ENCODE results near the gene CBR4. TPM values are rescaled to one million over a fixed set of nuclear protein-coding genes. Genes with fewer than 3 reads are reported as not detected.

CBR4 gene
- total RNA-seq, 2 donors from 2014 or later: 9.9 to 18.9 TPM

DNA sequence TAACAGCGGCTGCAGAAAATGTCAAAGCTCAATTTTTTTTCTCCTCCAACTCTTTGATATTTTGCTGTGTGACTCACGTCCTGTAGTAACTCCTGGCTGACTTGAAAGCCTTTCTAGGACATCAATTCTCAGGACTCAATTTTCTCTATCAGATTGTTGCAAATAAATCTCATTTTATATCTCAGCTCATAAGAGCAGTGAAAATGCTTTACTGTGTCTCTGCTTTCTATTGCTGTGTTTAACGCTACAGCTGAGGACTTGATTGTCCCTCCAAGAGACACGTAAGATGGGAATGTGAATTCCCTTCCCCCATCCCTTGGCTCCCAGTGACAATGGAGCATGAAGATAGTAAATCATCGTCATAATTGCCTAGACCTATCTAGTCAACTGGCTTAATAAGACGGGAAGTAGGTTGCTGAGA is 20.5 kb upstream of the CBR4 start:
- Histone ChIP-seq H3K4me1 (no peaks in the 10 kb centered on the region), H3K27ac (no peak overlapping the region), H3K27me3 (no peaks in the 10 kb centered on the region), H3K36me3 (no peaks in the 10 kb centered on the region), H3K9me3 (no peaks in the 10 kb centered on the region), H3K4me3 (no peak overlapping the region)
- TF ChIP-seq CTCF (IDR thresholded peaks at IDR 0.05): no peak
- DNase-seq (ENCODE audit: low spot score): no peak

GRCh38 chr4:169029947-169030346 is 19.9 kb upstream of the CBR4 start:
- H3K4me3 ChIP-seq: no peak overlapping the region

GRCh38 chr4:169027663-169028062 is 17.6 kb upstream of the CBR4 start:
- H3K4me1 ChIP-seq: no peaks in the 10 kb centered on the region
- no peak overlapping the region for H3K4me3 ChIP-seq
- no peak for DNase-seq (ENCODE audit: low spot score)
- H3K36me3 ChIP-seq: no peaks in the 10 kb centered on the region
- no peak overlapping the region for H3K27ac ChIP-seq
- TF ChIP-seq CTCF (IDR thresholded peaks at IDR 0.05): no peak
- H3K27me3 ChIP-seq: no peaks in the 10 kb centered on the region
- H3K9me3 ChIP-seq: no peaks in the 10 kb centered on the region

More at GRCh38 chr4:169029947-169030346, 19.9 kb upstream of the CBR4 start:
- H3K27me3 ChIP-seq: no peaks in the 10 kb centered on the region
- no peaks in the 10 kb centered on the region for H3K9me3 ChIP-seq
- no peak for TF ChIP-seq CTCF (IDR thresholded peaks at IDR 0.05)
- no peaks in the 10 kb centered on the region for H3K36me3 ChIP-seq
- H3K27ac ChIP-seq: no peak overlapping the region
- DNase-seq (ENCODE audit: low spot score): no peak
- H3K4me1 ChIP-seq: no peaks in the 10 kb centered on the region

GRCh38 chr4:169025184-169025583 is 15.1 kb upstream of the CBR4 start:
- H3K27me3 ChIP-seq: no peaks in the 10 kb centered on the region
- H3K27ac ChIP-seq: no peak overlapping the region
- H3K36me3 ChIP-seq: no peaks in the 10 kb centered on the region
- no peak for TF ChIP-seq CTCF (IDR thresholded peaks at IDR 0.05)
- no peak overlapping the region for H3K4me3 ChIP-seq
- H3K9me3 ChIP-seq: no peaks in the 10 kb centered on the region
- no peaks in the 10 kb centered on the region for H3K4me1 ChIP-seq
- no peak for DNase-seq (ENCODE audit: low spot score)

GRCh38 chr4:169024762-169025161 is 14.7 kb upstream of the CBR4 start:
- Histone ChIP-seq H3K4me1 (no peaks in the 10 kb centered on the region), H3K36me3 (no peaks in the 10 kb centered on the region), H3K9me3 (no peaks in the 10 kb centered on the region), H3K27ac (no peak overlapping the region), H3K4me3 (no peak overlapping the region), H3K27me3 (no peaks in the 10 kb centered on the region)
- TF ChIP-seq CTCF (IDR thresholded peaks at IDR 0.05): peak; percentile 51 to 80
- no peak for DNase-seq (ENCODE audit: low spot score)

GRCh38 chr4:169018406-169018805 is 8.4 kb upstream of the CBR4 start:
- DNase-seq (ENCODE audit: low spot score): no peak
- H3K4me3 ChIP-seq: no peak overlapping the region
- no peak overlapping the region for H3K27ac ChIP-seq
- no peaks in the 10 kb centered on the region for H3K36me3 ChIP-seq
- H3K9me3 ChIP-seq: no peaks in the 10 kb centered on the region
- no peak for TF ChIP-seq CTCF (IDR thresholded peaks at IDR 0.05)
- no peaks in the 10 kb centered on the region for H3K27me3 ChIP-seq
- H3K4me1 ChIP-seq: peaks cover 0 to 6% of the 10 kb centered on the region in 2 donors
